Astrocyte of the cerebellum (primary cell): ENCODE measurements around the gene GALNT17.

Experiments
- DNase-seq: peaks from one replicate; pipeline ENCODE4 v3.0.0-alpha.2; 2011; ENCODE audit warnings: low read depth
- H3K4me3 ChIP-seq: 2 replicates; pipeline ENCODE4 v1.5.1; 2011; ENCODE audit warnings: mild to moderate bottlenecking, low read depth, low read length, moderate library complexity
- CTCF ChIP-seq: IDR thresholded peaks from 2 replicates; pipeline ENCODE4 v1.5.1; 2012; ENCODE audit warnings: low read length, low read depth, moderate library complexity, mild to moderate bottlenecking; ENCODE audit errors: missing control alignments
- in situ Hi-C: cut with HindIII; loops from 2 replicates; pipeline ENCODE4 v1.10.0; 2017; ENCODE audit warnings: low sequenced_read_pairs

Gene GALNT17

GRCh38 chr7:71303566-71303965, 171.6 kb downstream of the GALNT17 start:
- DNase-seq: peak; percentile 87
- no peak overlapping the region for H3K4me3 ChIP-seq
- no peak for TF ChIP-seq CTCF
- in situ Hi-C loops: loop anchor here (10.0 kb wide), 1 partner anchor 351 kb away; no protein-coding TSS in a partner anchor

- in situ Hi-C loops: loop anchor here (10.0 kb wide), 1 partner anchor 347 kb away; no protein-coding TSS in a partner anchor
- TF ChIP-seq CTCF: no peak
- no peak overlapping the region for H3K4me3 ChIP-seq
- DNase-seq: peak; percentile 69
These were observed 176.2 kb downstream of the GALNT17 start for GRCh38 chr7:71308096-71308495.

- no peak for DNase-seq
- no peak overlapping the region for H3K4me3 ChIP-seq
- in situ Hi-C loops: no loop called here
- TF ChIP-seq CTCF: no peak
These were observed 179.6 kb downstream of the GALNT17 start for GRCh38 chr7:71311576-71311975.

- DNase-seq: no peak
- no peak overlapping the region for H3K4me3 ChIP-seq
- no peak for TF ChIP-seq CTCF
- in situ Hi-C loops: no loop called here
These were observed 181.0 kb downstream of the GALNT17 start for GRCh38 chr7:71312755-71313490.

GRCh38 chr7:71313553-71313952, 181.6 kb downstream of the GALNT17 start:
- no peak for DNase-seq
- in situ Hi-C loops: no loop called here
- no peak overlapping the region for H3K4me3 ChIP-seq
- no peak for TF ChIP-seq CTCF

GRCh38 chr7:71320916-71321315, 189.0 kb downstream of the GALNT17 start:
- H3K4me3 ChIP-seq: no peak overlapping the region
- in situ Hi-C loops: no loop called here
- DNase-seq: no peak
- TF ChIP-seq CTCF: no peak
